Dermis blood vessel endothelial cell (primary cell): ENCODE measurements around the gene SPINT3. TPM values are rescaled to one million over a fixed set of nuclear protein-coding genes. Genes with fewer than 3 reads are reported as not detected.

Source experiments
- total RNA-seq: library from RNA; depleted of rRNA; stranded (reverse); fragments of >200 nt; gene quantifications from 2 replicates; pipeline ENCODE4 v1.2.3, GENCODE V29; 2014

The SPINT3 gene
- total RNA-seq, 1 donor from 2014 or later: not detected

Other genes with a start within 250 kb of the SPINT3 start
- gene RBPJL, start 208.8 kb downstream of the SPINT3 start, total RNA-seq: not detected in 2 replicates
- gene MATN4, start 207.3 kb downstream of the SPINT3 start, total RNA-seq: 0.09 and 0.17 TPM in 2 replicates
- gene SDC4, start 167.2 kb downstream of the SPINT3 start, total RNA-seq: 41.5 and 79.3 TPM in 2 replicates
- 23.3 and 26.2 TPM in 2 replicates for gene SYS1, start 152.5 kb downstream of the SPINT3 start, total RNA-seq
- not detected in 2 replicates for gene TP53TG5, start 137.3 kb downstream of the SPINT3 start, total RNA-seq
- gene DBNDD2, start 107.3 kb downstream of the SPINT3 start, total RNA-seq: 3.4 and 8.9 TPM in 2 replicates
- 23.8 and 32.4 TPM in 2 replicates for gene PIGT, start 99.5 kb downstream of the SPINT3 start, total RNA-seq
- gene WFDC2, start 45.9 kb downstream of the SPINT3 start, total RNA-seq: not detected in 2 replicates
- gene WFDC6, start 23.9 kb upstream of the SPINT3 start, total RNA-seq: not detected in 2 replicates
- gene EPPIN, start 31.8 kb upstream of the SPINT3 start, total RNA-seq: not detected in 2 replicates
- not detected in 2 replicates for gene WFDC8, start 63.7 kb upstream of the SPINT3 start, total RNA-seq
- gene WFDC10A, start 114.1 kb upstream of the SPINT3 start, total RNA-seq: not detected in 2 replicates
- gene WFDC9, start 115.7 kb upstream of the SPINT3 start, total RNA-seq: not detected in 2 replicates
- not detected in 2 replicates for gene WFDC11, start 154.6 kb upstream of the SPINT3 start, total RNA-seq
- gene WFDC13, start 186.4 kb upstream of the SPINT3 start, total RNA-seq: not detected in 2 replicates
- not detected in 2 replicates for gene WFDC10B, start 189.4 kb upstream of the SPINT3 start, total RNA-seq
- not detected in 2 replicates for gene SPINT4, start 206.7 kb upstream of the SPINT3 start, total RNA-seq